ENCODE measurements around the gene SLC6A6.

SLC6A6 gene

GRCh38 chr3:14525685-14526631 lies 123.6 kb downstream of the SLC6A6 start:
- Histone ChIP-seq H3F3A (ENCODE audit: insufficient read depth, low read length) (no peaks in the 10 kb centered on the region), H3K79me2 (ENCODE audit: insufficient read depth, low read length) (no peaks in the 10 kb centered on the region), H2AFZ (ENCODE audit: low read length) (no peak overlapping the region), H3K9ac (ENCODE audit: low read length) (no peak overlapping the region), H4K20me1 (ENCODE audit: insufficient read depth, low read length) (no peaks in the 10 kb centered on the region), H3K4me1 (ENCODE audit: insufficient read depth, low read length, severe bottlenecking) (no peaks in the 10 kb centered on the region), H3K27me3 (ENCODE audit: insufficient read depth, low read length) (0 out of 2 replicates have a peak, but pooled peaks cover 11% of the 10 kb centered on the region), H3K9me2 (ENCODE audit: low read depth, low read length) (no peaks in the 10 kb centered on the region), H3K4me2 (ENCODE audit: low read length) (no peak overlapping the region), H3K36me3 (ENCODE audit: insufficient read depth, low read length) (no peaks in the 10 kb centered on the region), H3K27ac (ENCODE audit: low read depth, low read length, poor library complexity, severe bottlenecking) (no peak overlapping the region), H3K9me3 (ENCODE audit: low read length) (no peaks in the 10 kb centered on the region), H3K4me3 (ENCODE audit: low read depth, low read length, poor library complexity, severe bottlenecking) (no peak overlapping the region)
- TF ChIP-seq CTCF (IDR thresholded peaks at IDR 0.05; ENCODE audit: low read length) (no peak), EZH2 (IDR thresholded peaks at IDR 0.05; ENCODE audit: borderline replicate concordance, low read length) (no peak)

- TF ChIP-seq CTCF (IDR thresholded peaks at IDR 0.05; ENCODE audit: low read length) (no peak), EZH2 (IDR thresholded peaks at IDR 0.05; ENCODE audit: borderline replicate concordance, low read length) (no peak)
- Histone ChIP-seq H3K79me2 (ENCODE audit: insufficient read depth, low read length) (no peaks in the 10 kb centered on the region), H3K4me2 (ENCODE audit: low read length) (no peak overlapping the region), H4K20me1 (ENCODE audit: insufficient read depth, low read length) (no peaks in the 10 kb centered on the region), H3F3A (ENCODE audit: insufficient read depth, low read length) (no peaks in the 10 kb centered on the region), H3K36me3 (ENCODE audit: insufficient read depth, low read length) (no peaks in the 10 kb centered on the region), H3K4me1 (ENCODE audit: insufficient read depth, low read length, severe bottlenecking) (no peaks in the 10 kb centered on the region), H3K9me2 (ENCODE audit: low read depth, low read length) (no peaks in the 10 kb centered on the region), H3K27ac (ENCODE audit: low read depth, low read length, poor library complexity, severe bottlenecking) (no peak overlapping the region), H3K9me3 (ENCODE audit: low read length) (no peaks in the 10 kb centered on the region), H3K9ac (ENCODE audit: low read length) (no peak overlapping the region), H2AFZ (ENCODE audit: low read length) (no peak overlapping the region), H3K4me3 (ENCODE audit: low read depth, low read length, poor library complexity, severe bottlenecking) (no peak overlapping the region), H3K27me3 (ENCODE audit: insufficient read depth, low read length) (0 out of 2 replicates have a peak, but pooled peaks cover 11% of the 10 kb centered on the region)
Observed at GRCh38 chr3:14528081-14528480, 125.7 kb downstream of the SLC6A6 start.

- no peak overlapping the region for H3K4me2 ChIP-seq (ENCODE audit: low read length)
- no peaks in the 10 kb centered on the region for H3F3A ChIP-seq (ENCODE audit: insufficient read depth, low read length)
- no peaks in the 10 kb centered on the region for H4K20me1 ChIP-seq (ENCODE audit: insufficient read depth, low read length)
- 0 out of 2 replicates have a peak, but pooled peaks cover 9% of the 10 kb centered on the region for H3K27me3 ChIP-seq (ENCODE audit: insufficient read depth, low read length)
- H3K9me3 ChIP-seq (ENCODE audit: low read length), result no peaks in the 10 kb centered on the region
- no peaks in the 10 kb centered on the region for H3K36me3 ChIP-seq (ENCODE audit: insufficient read depth, low read length)
- no peak overlapping the region for H3K27ac ChIP-seq (ENCODE audit: low read depth, low read length, poor library complexity, severe bottlenecking)
- H3K9me2 ChIP-seq (ENCODE audit: low read depth, low read length), result no peaks in the 10 kb centered on the region
- no peak overlapping the region for H3K4me3 ChIP-seq (ENCODE audit: low read depth, low read length, poor library complexity, severe bottlenecking)
- H3K9ac ChIP-seq (ENCODE audit: low read length), result no peak overlapping the region
- no peak overlapping the region for H2AFZ ChIP-seq (ENCODE audit: low read length)
- TF ChIP-seq CTCF (IDR thresholded peaks at IDR 0.05; ENCODE audit: low read length) (no peak), EZH2 (IDR thresholded peaks at IDR 0.05; ENCODE audit: borderline replicate concordance, low read length) (no peak)
- no peaks in the 10 kb centered on the region for H3K79me2 ChIP-seq (ENCODE audit: insufficient read depth, low read length)
- no peaks in the 10 kb centered on the region for H3K4me1 ChIP-seq (ENCODE audit: insufficient read depth, low read length, severe bottlenecking)
Observed at GRCh38 chr3:14531856-14532395, 129.5 kb downstream of the SLC6A6 start.

Measured in OCI-LY1 (cell line).